ENCODE data around the gene ANKRD11. TPM values are rescaled to one million over a fixed set of nuclear protein-coding genes. Genes with fewer than 3 reads are reported as not detected.
"Not testable (repeated sequence)": the region's sequence is repeated elsewhere in the genome, so short reads cannot be mapped to it uniquely, and the experiment has no call there.

Gene ANKRD11
- total RNA-seq, 2 donors from 2014 or later = 197 to 251 TPM

DNA sequence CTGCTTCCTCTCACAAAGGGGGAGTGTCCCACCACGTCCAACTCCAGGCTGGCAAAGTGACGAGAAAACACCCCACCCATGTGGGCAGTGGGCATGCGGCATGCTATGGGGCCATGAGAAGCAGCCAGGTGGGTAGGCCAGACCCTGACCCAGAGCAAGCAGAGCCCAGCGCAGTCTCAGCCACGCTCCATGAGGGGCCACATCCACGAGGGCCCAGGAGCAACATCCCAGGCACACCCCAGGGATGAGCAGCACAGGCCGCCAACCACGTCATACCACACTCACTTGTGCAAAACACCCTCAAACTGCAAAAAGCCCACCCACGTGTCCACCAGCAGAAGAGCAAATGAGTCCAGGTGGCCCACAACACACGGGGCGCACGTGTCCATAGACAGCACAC, 155.9 kb downstream of the ANKRD11 start:
- no peak for DNase-seq
- Mint-ChIP-seq H3K27ac (peak overlapping the region; percentile 76), H3K4me1 (peaks cover 43% of the 10 kb centered on the region), H3K36me3 (ENCODE audit: low read depth) (no peaks in the 10 kb centered on the region), H3K27me3 (no peaks in the 10 kb centered on the region), H3K4me3 (peak overlapping the region; percentile 65)
- H3K9me3 ChIP-seq (ENCODE audit: control insufficient read depth, low read length, poor library complexity, severe bottlenecking) = no peaks in the 10 kb centered on the region
- ATAC-seq = no peak

DNA sequence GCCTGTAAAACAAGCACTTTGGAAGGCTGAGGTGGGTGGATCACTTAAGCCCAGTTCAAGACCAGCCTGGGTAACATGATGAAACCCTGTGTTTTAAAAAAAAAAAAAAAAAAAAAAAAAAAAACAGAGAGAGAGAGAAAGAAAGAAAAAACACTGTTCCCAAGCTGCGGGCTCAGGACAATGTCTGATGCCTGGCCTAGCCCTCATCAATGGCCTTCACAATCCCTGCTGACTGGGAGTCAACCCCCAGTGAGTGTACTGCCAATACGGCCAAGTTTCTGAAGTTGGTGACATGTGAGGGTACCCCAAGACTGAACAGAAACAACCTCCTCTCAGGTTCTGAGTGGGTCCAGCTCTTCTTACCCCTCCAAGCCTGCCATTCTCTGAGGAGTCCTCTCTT, 156.3 kb downstream of the ANKRD11 start:
- Mint-ChIP-seq H3K4me1 (peaks cover 42% of the 10 kb centered on the region), H3K4me3 (peak overlapping the region; percentile 67)
- ATAC-seq = peak; percentile 24

DNA sequence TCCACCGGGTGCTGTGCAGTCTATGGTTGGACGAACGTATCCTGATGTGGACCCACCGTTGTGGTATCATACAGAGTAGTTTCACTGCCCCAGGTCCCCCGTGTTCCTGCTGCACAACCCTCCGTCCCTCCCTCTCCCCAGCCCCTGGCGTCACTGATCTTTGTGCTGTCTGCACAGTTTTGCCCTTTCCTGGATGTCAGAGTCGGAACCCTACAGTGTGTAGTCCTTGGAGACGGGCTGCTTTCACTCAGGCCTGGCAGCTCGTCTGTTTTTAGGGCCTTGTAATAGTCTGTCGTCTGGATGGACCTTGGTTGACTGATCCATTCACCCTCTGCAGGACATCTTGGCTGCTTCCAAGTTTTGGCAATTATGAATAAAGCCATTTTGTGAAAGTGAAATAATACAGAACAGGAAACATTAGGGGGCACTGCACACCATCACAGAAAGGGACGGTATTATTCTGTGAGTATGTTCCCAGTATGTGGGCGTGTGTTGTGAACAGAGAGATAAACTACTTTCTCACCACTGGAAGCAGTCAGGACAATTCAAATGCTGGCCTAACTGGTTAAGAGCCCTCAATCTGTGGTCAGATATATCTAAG, 156.9 kb downstream of the ANKRD11 start:
- not testable (repeated sequence) for H3K9me3 ChIP-seq (ENCODE audit: control insufficient read depth, low read length, poor library complexity, severe bottlenecking); H3K36me3 Mint-ChIP-seq (ENCODE audit: low read depth); DNase-seq; H3K27me3 Mint-ChIP-seq
- H3K4me1 Mint-ChIP-seq = peaks cover 41% of the 10 kb centered on the region
- peak overlapping the region; percentile 67 for H3K4me3 Mint-ChIP-seq
- peak; percentile 67 for ATAC-seq
- peak overlapping the region; percentile 76 for H3K27ac Mint-ChIP-seq

More for the DNA sequence above, 156.3 kb downstream of the ANKRD11 start:
- no peaks in the 10 kb centered on the region for H3K9me3 ChIP-seq (ENCODE audit: control insufficient read depth, low read length, poor library complexity, severe bottlenecking)
- Mint-ChIP-seq H3K27me3 (no peaks in the 10 kb centered on the region), H3K36me3 (ENCODE audit: low read depth) (no peaks in the 10 kb centered on the region), H3K27ac (peak overlapping the region; percentile 76)
- DNase-seq = no peak

DNA sequence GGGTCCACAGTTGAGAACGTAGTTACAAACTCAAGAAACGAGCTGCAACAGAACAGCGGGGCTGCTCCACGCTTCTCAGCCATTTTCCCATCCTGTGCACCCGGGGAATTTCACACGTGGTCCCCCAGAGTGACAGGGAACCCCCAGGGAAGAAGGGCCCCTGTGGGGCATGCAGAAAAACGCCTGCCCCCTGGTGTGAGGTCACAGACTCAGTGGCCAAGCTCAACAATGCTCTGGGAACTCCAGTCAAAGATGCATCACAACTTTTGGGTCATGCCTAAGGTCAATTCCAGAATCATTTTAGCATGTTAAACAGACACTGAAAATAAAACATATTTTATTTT, 157.5 kb downstream of the ANKRD11 start:
- Mint-ChIP-seq H3K4me1 (peaks cover 45% of the 10 kb centered on the region), H3K27ac (peak overlapping the region; percentile 54), H3K36me3 (ENCODE audit: low read depth) (no peaks in the 10 kb centered on the region), H3K4me3 (no peak overlapping the region), H3K27me3 (no peaks in the 10 kb centered on the region)
- H3K9me3 ChIP-seq (ENCODE audit: control insufficient read depth, low read length, poor library complexity, severe bottlenecking) = no peaks in the 10 kb centered on the region
- DNase-seq (no peak), ATAC-seq (no peak)

DNA sequence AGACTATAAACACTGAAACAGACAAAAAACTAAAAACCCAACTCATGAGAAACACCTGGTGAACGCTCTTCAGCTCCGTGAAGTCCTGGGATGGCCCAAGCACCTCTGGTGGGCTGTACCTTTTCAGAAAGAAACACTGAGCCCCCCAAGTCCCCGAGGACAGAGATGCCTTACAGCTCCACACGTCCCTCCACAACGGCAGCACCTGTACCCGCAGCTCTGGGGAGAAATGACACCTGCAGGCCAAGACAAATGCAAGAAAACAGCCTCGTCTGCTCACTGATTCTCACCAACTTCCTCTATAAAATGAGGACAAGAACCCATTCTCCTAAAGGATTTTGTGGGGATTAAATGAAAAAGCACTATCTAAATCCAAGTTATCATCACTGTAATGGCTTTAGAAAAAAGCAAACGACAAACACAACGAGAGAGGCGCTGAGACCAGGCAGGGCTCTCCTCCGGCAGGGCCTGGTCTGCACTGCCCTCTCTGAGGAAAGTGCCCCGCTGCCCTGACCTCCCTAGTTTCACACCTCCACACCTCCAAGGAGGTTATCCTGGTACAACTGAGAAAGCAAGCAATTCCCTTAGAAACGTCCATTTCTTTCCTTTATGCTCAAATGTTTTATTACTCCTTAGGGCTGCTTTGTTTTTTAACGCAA, 158.0 kb downstream of the ANKRD11 start:
- Mint-ChIP-seq H3K4me1 (peaks cover 48% of the 10 kb centered on the region), H3K36me3 (ENCODE audit: low read depth) (no peaks in the 10 kb centered on the region), H3K27ac (peak overlapping the region; percentile 54), H3K4me3 (peak overlapping the region; percentile 21), H3K27me3 (no peaks in the 10 kb centered on the region)
- ATAC-seq (no peak), DNase-seq (no peak)
- H3K9me3 ChIP-seq (ENCODE audit: control insufficient read depth, low read length, poor library complexity, severe bottlenecking) = no peaks in the 10 kb centered on the region

DNA sequence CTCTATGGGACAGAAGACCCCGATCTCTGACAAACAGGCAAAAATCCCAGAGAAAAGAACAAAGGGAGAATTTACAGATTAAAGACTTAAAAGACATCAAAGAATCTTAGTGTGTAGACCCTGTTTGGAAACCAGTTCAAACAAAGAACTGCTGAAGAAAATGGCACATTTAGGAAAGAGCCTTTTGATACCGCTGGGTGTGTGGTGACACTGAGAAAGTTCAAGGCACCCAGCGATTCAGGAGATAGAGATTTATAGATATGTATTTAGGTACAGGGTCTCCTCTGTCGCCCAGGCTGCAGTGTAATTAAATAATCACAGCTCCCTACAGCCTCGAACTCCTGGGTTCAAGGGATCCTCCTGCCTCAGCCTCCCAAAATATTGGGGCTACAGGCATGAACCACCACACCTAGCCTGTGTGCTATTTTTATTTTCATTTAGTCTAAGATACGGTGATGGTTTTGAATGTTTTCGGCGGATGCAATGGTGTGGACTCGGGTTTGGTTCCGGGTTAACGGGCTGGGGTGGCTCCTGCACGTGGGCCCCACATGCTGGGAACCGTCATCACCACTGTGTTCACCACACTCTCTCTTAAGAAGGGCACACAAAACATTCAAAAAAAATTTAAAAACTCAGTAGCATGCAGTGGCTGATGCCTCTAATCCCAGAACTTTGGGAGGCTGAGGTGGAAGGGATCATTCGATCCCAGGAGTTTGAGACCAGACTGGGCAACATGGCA, 158.8 kb downstream of the ANKRD11 start:
- no peaks in the 10 kb centered on the region for H3K27me3 Mint-ChIP-seq
- no peaks in the 10 kb centered on the region for H3K9me3 ChIP-seq (ENCODE audit: control insufficient read depth, low read length, poor library complexity, severe bottlenecking)
- no peaks in the 10 kb centered on the region for H3K36me3 Mint-ChIP-seq (ENCODE audit: low read depth)
- DNase-seq (no peak), ATAC-seq (peak; percentile 35)
- H3K4me1 Mint-ChIP-seq = peaks cover 52% of the 10 kb centered on the region
- peak overlapping the region; percentile 54 for H3K27ac Mint-ChIP-seq
- H3K4me3 Mint-ChIP-seq = peak overlapping the region; percentile 33

DNA sequence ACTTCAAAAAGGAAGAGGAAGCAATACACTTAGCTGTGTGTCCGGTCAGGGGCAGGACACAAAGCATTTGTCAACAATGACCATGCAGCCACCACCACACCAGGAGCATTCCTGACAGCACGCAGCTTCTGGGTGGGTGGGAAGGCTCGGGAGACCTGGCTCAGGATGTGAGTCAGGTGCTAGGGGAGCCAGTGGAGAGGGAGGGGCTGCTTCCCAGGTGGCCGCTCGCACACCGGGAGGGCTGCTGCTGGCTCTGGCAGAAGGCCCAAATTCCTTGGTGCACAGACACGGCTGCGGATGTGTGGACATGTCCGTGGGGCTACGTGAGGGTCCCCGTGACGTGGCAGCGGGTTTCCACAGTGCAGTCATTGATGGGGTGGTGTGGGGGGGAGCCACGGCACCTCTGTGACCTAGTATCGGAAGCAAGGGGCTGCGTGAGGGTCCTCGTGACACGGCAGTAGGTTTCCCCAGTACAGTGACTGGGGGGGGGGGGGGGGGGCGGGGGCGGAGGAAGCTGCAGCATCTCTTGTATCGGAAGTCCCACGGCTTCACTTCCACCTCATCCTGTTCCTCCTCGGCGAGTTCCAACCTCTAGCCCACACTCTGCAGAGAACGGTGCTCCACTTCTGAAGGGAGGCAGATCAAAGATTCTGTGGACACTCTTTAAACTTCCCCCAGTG, 160.0 kb downstream of the ANKRD11 start:
- DNase-seq = peak in 1 of 3 donors; percentile 47

DNA sequence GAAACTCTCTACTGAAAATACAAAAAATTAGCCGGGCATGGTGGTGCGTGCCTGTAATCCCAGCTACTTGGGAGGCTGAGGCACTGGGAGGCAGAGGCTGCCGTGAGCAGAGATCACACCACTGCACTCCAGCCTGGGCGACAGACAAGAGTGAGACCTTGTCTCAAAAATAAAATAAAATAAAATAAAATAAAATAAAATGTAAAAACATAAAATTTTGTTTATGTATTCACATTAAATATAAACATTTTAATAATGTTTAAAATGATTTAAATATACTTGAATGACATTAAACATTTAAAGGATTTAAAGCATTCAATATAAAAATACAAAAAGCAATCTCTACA, 160.6 kb downstream of the ANKRD11 start:
- not testable (repeated sequence) for DNase-seq; ATAC-seq; H3K27me3 Mint-ChIP-seq; H3K36me3 Mint-ChIP-seq (ENCODE audit: low read depth); H3K9me3 ChIP-seq (ENCODE audit: control insufficient read depth, low read length, poor library complexity, severe bottlenecking)
- peak overlapping the region; percentile 58 for H3K4me3 Mint-ChIP-seq
- H3K4me1 Mint-ChIP-seq = peaks cover 57% of the 10 kb centered on the region
- H3K27ac Mint-ChIP-seq = peak overlapping the region; percentile 80

More for the DNA sequence above, 160.0 kb downstream of the ANKRD11 start:
- H3K4me3 Mint-ChIP-seq = peak overlapping the region; percentile 58
- H3K4me1 Mint-ChIP-seq = peaks cover 55% of the 10 kb centered on the region
- no peaks in the 10 kb centered on the region for H3K9me3 ChIP-seq (ENCODE audit: control insufficient read depth, low read length, poor library complexity, severe bottlenecking)
- ATAC-seq = peak; percentile 81
- H3K36me3 Mint-ChIP-seq (ENCODE audit: low read depth) = no peaks in the 10 kb centered on the region
- H3K27me3 Mint-ChIP-seq = no peaks in the 10 kb centered on the region
- H3K27ac Mint-ChIP-seq = peak overlapping the region; percentile 54

DNA sequence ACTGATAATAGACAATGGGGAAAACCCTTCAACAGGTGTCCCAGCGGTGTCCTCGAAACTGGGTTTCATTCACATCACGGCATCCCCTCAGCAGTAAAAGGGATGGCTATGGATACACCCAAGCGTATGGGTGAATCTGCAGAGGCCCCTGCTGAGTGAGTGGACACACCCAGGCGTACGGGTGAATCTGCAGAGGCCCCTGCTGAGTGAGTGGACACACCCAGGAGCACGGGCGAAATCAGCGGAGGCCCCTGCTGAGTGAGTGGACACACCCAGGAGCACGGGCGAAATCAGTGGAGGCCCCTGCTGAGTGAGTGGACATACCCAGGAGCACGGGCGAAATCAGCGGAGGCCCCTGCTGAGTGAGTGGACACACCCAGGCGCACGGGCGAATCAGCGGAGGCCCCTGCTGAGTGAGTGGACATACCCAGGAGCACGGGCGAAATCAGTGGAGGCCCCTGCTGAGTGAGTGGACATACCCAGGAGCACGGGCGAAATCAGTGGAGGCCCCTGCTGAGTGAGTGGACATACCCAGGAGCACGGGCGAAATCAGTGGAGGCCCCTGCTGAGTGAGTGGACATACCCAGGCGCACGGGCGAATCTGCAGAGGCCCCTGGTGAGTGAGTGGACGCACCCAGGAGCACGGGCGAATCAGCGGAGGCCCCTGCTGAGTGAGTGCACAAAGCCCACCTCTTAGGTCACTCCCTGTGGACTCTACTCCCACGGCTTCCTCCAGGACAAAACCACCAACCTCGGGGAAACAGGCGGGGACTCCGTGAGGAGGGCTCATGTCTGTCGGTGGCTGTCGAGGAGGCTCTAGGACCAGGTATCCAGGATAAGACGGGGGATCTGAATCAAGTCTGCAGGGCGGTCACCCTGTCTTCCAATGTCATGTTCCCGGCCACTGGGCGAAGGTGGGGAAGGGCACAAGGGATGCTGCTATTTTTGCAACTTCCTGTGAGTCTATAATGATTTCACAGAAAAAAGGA, 161.7 kb downstream of the ANKRD11 start:
- Mint-ChIP-seq H3K27ac (peak overlapping the region; percentile 80), H3K4me1 (peaks cover 58% of the 10 kb centered on the region), H3K4me3 (peak overlapping the region; percentile 58)
- not testable (repeated sequence) for DNase-seq; H3K27me3 Mint-ChIP-seq; H3K9me3 ChIP-seq (ENCODE audit: control insufficient read depth, low read length, poor library complexity, severe bottlenecking); ATAC-seq; H3K36me3 Mint-ChIP-seq (ENCODE audit: low read depth)

DNA sequence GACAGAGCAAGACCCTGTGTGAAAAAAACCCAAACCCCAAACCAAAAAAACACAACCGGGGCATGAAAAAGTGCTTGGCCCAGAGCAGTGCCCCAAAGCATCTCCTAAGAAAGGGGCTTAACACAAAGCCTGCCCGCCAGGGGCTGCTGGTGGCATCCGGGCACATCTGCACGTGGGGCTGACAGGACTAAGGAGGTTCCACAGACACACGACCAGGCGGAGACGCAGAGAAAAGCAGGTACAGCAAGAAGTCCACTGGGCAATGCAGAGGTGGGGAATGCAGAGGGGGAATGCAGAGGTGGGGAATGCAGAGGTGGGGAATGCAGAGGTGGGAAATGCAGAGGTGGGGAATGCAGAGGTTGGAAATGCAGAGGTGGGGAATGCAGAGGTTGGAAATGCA, 163.6 kb downstream of the ANKRD11 start:
- H3K9me3 ChIP-seq (ENCODE audit: control insufficient read depth, low read length, poor library complexity, severe bottlenecking) = no peaks in the 10 kb centered on the region
- H3K4me1 Mint-ChIP-seq = peaks cover 59% of the 10 kb centered on the region
- H3K27me3 Mint-ChIP-seq = no peaks in the 10 kb centered on the region
- H3K36me3 Mint-ChIP-seq (ENCODE audit: low read depth) = no peaks in the 10 kb centered on the region
- ATAC-seq = no peak
- peak overlapping the region; percentile 79 for H3K4me3 Mint-ChIP-seq
- no peak for DNase-seq
- H3K27ac Mint-ChIP-seq = no peak overlapping the region

DNA sequence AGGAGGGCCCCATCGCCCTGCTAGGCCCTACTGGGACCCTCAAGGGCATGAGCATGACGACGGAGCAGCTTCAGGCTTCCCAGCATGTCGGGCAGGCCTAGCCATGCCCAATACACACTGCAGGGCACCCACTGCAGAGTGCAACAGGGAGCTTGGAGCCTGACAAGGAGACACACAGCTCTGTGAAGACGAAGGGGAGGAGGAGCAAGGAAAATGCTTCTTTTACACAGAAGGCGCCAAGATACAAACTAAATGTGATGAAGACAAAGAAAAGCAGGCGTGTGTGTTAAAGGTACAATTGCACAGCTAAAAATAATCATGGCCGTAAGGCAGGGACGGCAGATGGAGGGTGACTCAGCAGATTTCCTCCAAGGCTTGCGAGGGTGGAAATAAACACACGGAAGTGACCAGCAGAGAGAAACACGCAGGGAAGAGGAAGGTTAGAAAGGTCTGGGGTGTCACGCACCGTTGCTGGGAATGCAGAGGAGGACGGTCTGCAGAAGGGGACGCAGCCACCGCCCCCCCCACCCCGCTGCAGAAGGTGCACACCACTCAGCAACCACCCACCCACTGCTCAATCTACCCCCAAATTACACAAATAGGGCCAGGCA, 164.4 kb downstream of the ANKRD11 start:
- peaks cover 60% of the 10 kb centered on the region for H3K4me1 Mint-ChIP-seq
- DNase-seq = no peak
- no peaks in the 10 kb centered on the region for H3K27me3 Mint-ChIP-seq
- peak overlapping the region; percentile 79 for H3K4me3 Mint-ChIP-seq
- ATAC-seq = no peak
- H3K27ac Mint-ChIP-seq = peak overlapping the region; percentile 75
- H3K36me3 Mint-ChIP-seq (ENCODE audit: low read depth) = no peaks in the 10 kb centered on the region
- H3K9me3 ChIP-seq (ENCODE audit: control insufficient read depth, low read length, poor library complexity, severe bottlenecking) = no peaks in the 10 kb centered on the region
